ENCODE measurements around the gene RFK. TPM values are rescaled to one million over a fixed set of nuclear protein-coding genes. Genes with fewer than 3 reads are reported as not detected.

RFK gene
- total RNA-seq, 3 donors from 2014 or later: 12.2 to 26.2 (median 23.9) TPM

GRCh38 chr9:76424491-76424890 lies 30.3 kb upstream of the RFK start:
- no peak overlapping the region for H3K27ac ChIP-seq
- H3K9me3 ChIP-seq: no peaks in the 10 kb centered on the region
- no peaks in the 10 kb centered on the region for H3K27me3 ChIP-seq
- H3K36me3 ChIP-seq: no peaks in the 10 kb centered on the region
- no peaks in the 10 kb centered on the region for H3K4me1 ChIP-seq
- intact Hi-C loops (cut with DNase I; ENCODE audit: low total_unique reads): no loop called here
- no peak for TF ChIP-seq POLR2A (IDR thresholded peaks at IDR 0.05)
- no peak for TF ChIP-seq POLR2AphosphoS5 (IDR thresholded peaks at IDR 0.05)
- no peak for TF ChIP-seq CTCF (IDR thresholded peaks at IDR 0.05)
- H3K4me3 ChIP-seq: no peak overlapping the region
- DNase-seq (ENCODE audit: low spot score in 2 of 2): no peak

GRCh38 chr9:76423216-76424177 lies 29.3 kb upstream of the RFK start:
- no peaks in the 10 kb centered on the region for H3K36me3 ChIP-seq
- intact Hi-C loops (cut with DNase I; ENCODE audit: low total_unique reads): no loop called here
- no peaks in the 10 kb centered on the region for H3K9me3 ChIP-seq
- DNase-seq (ENCODE audit: low spot score in 2 of 2): no peak
- TF ChIP-seq POLR2A (IDR thresholded peaks at IDR 0.05) (no peak), CTCF (IDR thresholded peaks at IDR 0.05) (no peak), POLR2AphosphoS5 (IDR thresholded peaks at IDR 0.05) (no peak)
- no peaks in the 10 kb centered on the region for H3K4me1 ChIP-seq
- H3K4me3 ChIP-seq: no peak overlapping the region
- H3K27me3 ChIP-seq: no peaks in the 10 kb centered on the region
- no peak overlapping the region for H3K27ac ChIP-seq

- no peaks in the 10 kb centered on the region for H3K36me3 ChIP-seq
- TF ChIP-seq POLR2A (IDR thresholded peaks at IDR 0.05) (no peak), CTCF (IDR thresholded peaks at IDR 0.05) (peak in 1 of 3 donors; percentile 11)
- no peak for DNase-seq (ENCODE audit: low spot score in 2 of 2)
- no peak overlapping the region for H3K4me3 ChIP-seq
- intact Hi-C loops (cut with DNase I; ENCODE audit: low total_unique reads): no loop called here
- H3K27ac ChIP-seq: no peak overlapping the region
- H3K27me3 ChIP-seq: no peaks in the 10 kb centered on the region
- H3K9me3 ChIP-seq: no peaks in the 10 kb centered on the region
- no peaks in the 10 kb centered on the region for H3K4me1 ChIP-seq
These were observed 25.7 kb upstream of the RFK start for GRCh38 chr9:76419782-76420380.

GRCh38 chr9:76417394-76417793 lies 23.2 kb upstream of the RFK start:
- H3K27ac ChIP-seq: no peak overlapping the region
- no peaks in the 10 kb centered on the region for H3K27me3 ChIP-seq
- no peaks in the 10 kb centered on the region for H3K4me1 ChIP-seq
- H3K36me3 ChIP-seq: no peaks in the 10 kb centered on the region
- no peak overlapping the region for H3K4me3 ChIP-seq
- TF ChIP-seq POLR2A (IDR thresholded peaks at IDR 0.05) (no peak), CTCF (IDR thresholded peaks at IDR 0.05) (no peak), POLR2AphosphoS5 (IDR thresholded peaks at IDR 0.05) (no peak)
- intact Hi-C loops (cut with DNase I; ENCODE audit: low total_unique reads): no loop called here
- DNase-seq (ENCODE audit: low spot score in 2 of 2): no peak
- H3K9me3 ChIP-seq: peaks cover 0 to 13% of the 10 kb centered on the region in 2 donors

- Histone ChIP-seq H3K4me3 (no peak overlapping the region), H3K36me3 (no peaks in the 10 kb centered on the region), H3K27ac (peak overlapping the region in 1 of 2 donors; percentile 48), H3K4me1 (no peaks in the 10 kb centered on the region), H3K27me3 (no peaks in the 10 kb centered on the region), H3K9me3 (peaks cover 0 to 13% of the 10 kb centered on the region in 2 donors)
- no peak for DNase-seq (ENCODE audit: low spot score in 2 of 2)
- intact Hi-C loops (cut with DNase I; ENCODE audit: low total_unique reads): no loop called here
- no peak for TF ChIP-seq CTCF (IDR thresholded peaks at IDR 0.05)
- no peak for TF ChIP-seq POLR2AphosphoS5 (IDR thresholded peaks at IDR 0.05)
These were observed 21.5 kb upstream of the RFK start for GRCh38 chr9:76415731-76416130.
